Neural cell (in vitro differentiated cells): ENCODE measurements around the gene FHAD1. TPM values are rescaled to one million over a fixed set of nuclear protein-coding genes. Genes with fewer than 3 reads are reported as not detected.

Source experiments
- H2AFZ ChIP-seq: fragments of 200-600, 300-800 bp; sonication (generic), shearing (Covaris generic); 2 replicates; pipeline ENCODE4 v1.6.0; 2014; ENCODE audit warnings: low read depth, mild to moderate bottlenecking, antibody characterized with exemption, low read length, moderate library complexity
- H3F3A ChIP-seq: fragments of 200-600 bp; shearing (Covaris generic); 2 replicates; pipeline ENCODE4 v1.6.1; 2016; ENCODE audit warnings: mild to moderate bottlenecking, moderate library complexity, mixed read lengths, antibody characterized with exemption, low read length; ENCODE audit not compliant: insufficient read depth, poor library complexity, severe bottlenecking
- H3K27ac ChIP-seq: fragments of 200-600, 300-800 bp; sonication (generic), shearing (Covaris generic); 2 replicates; pipeline ENCODE4 v1.5.1; 2014; ENCODE audit warnings: mild to moderate bottlenecking, low read length, moderate library complexity
- H3K27me3 ChIP-seq: fragments of 300-800, 200-600 bp; sonication (generic), shearing (Covaris generic); 2 replicates; pipeline ENCODE4 v1.6.0; 2014; ENCODE audit warnings: mild to moderate bottlenecking, low read depth, low read length, moderate library complexity; ENCODE audit not compliant: insufficient read depth
- H3K36me3 ChIP-seq: fragments of 300-800, 200-600 bp; sonication (generic), shearing (Covaris generic); 2 replicates; pipeline ENCODE4 v1.5.1; 2014; ENCODE audit warnings: mild to moderate bottlenecking, antibody characterized with exemption, low read length, moderate library complexity; ENCODE audit not compliant: insufficient read depth
- H3K4me2 ChIP-seq: fragments of 300-800, 200-600 bp; sonication (generic), shearing (Covaris generic); 2 replicates; pipeline ENCODE4 v1.6.0; 2014; ENCODE audit warnings: mild to moderate bottlenecking, low read length
- H3K4me3 ChIP-seq: fragments of 300-800, 200-600 bp; sonication (generic), shearing (Covaris generic); 2 replicates; pipeline ENCODE4 v1.5.1; 2014; ENCODE audit warnings: mild to moderate bottlenecking, low read length, moderate library complexity
- H3K79me2 ChIP-seq: fragments of 200-600 bp; shearing (Covaris generic); replicated peaks from 2 replicates; pipeline ENCODE4 v1.6.0; 2014; ENCODE audit warnings: mild to moderate bottlenecking, low read length, moderate library complexity; ENCODE audit not compliant: insufficient read depth
- H3K9ac ChIP-seq: fragments of 300-800, 200-600 bp; sonication (generic), shearing (Covaris generic); 2 replicates; pipeline ENCODE4 v1.6.1; 2016; ENCODE audit warnings: mild to moderate bottlenecking, low read length, mixed read lengths
- H3K9me2 ChIP-seq: fragments of 200-600 bp; shearing (Covaris generic); 2 replicates; pipeline ENCODE4 v1.6.1; 2016; ENCODE audit warnings: mild to moderate bottlenecking, low read length, mixed read lengths; ENCODE audit not compliant: insufficient read depth
- H3K9me3 ChIP-seq: fragments of 200-600, 300-800 bp; sonication (generic), shearing (Covaris generic); 2 replicates; pipeline ENCODE4 v1.6.1; 2016; ENCODE audit warnings: mild to moderate bottlenecking, mixed run types, low read length, moderate library complexity, mixed read lengths
- H4K20me1 ChIP-seq: fragments of 200-600 bp; shearing (Covaris generic); 2 replicates; pipeline ENCODE4 v1.6.1; 2016; ENCODE audit warnings: mild to moderate bottlenecking, mixed run types; ENCODE audit not compliant: insufficient read depth
- CTCF ChIP-seq: fragments of 450-650 bp; IDR thresholded peaks from 2 replicates; pipeline ENCODE4 v1.5.1; 2014; ENCODE audit warnings: antibody characterized with exemption, mild to moderate bottlenecking, moderate library complexity; ENCODE audit not compliant: poor library complexity, severe bottlenecking
- MXI1 ChIP-seq: fragments of 450-650 bp; conservative IDR thresholded peaks from 2 replicates; pipeline ENCODE4 v1.6.1; 2014; ENCODE audit warnings: antibody characterized with exemption, mild to moderate bottlenecking; ENCODE audit not compliant: poor library complexity, severe bottlenecking
- RAD21 ChIP-seq: fragments of 450-650 bp; conservative IDR thresholded peaks from 2 replicates; pipeline ENCODE4 v1.6.1; 2014; ENCODE audit warnings: antibody characterized with exemption, mild to moderate bottlenecking, moderate library complexity
- REST ChIP-seq: IDR thresholded peaks from 2 replicates; pipeline ENCODE4 v1.6.1; 2012; ENCODE audit warnings: borderline replicate concordance
- SMC3 ChIP-seq: fragments of 450-650 bp; conservative IDR thresholded peaks from 2 replicates; pipeline ENCODE4 v1.6.1; 2014; ENCODE audit warnings: antibody characterized with exemption, mild to moderate bottlenecking, moderate library complexity; ENCODE audit not compliant: poor library complexity
- TAF1 ChIP-seq: IDR thresholded peaks from 2 replicates; pipeline ENCODE4 v1.6.1; 2012; ENCODE audit warnings: low read depth
- polyA plus RNA-seq: library from polyadenylated mRNA; depleted of rRNA; stranded (reverse); fragments of >200 nt; gene quantifications from 2 replicates; pipeline ENCODE4 v1.2.3, GENCODE V29; 2014

FHAD1 gene
- polyA plus RNA-seq, 1 donor from 2014 or later, result 0.46 TPM

GRCh38 chr1:15380601-15381508 lies 133.8 kb downstream of the FHAD1 start:
- Histone ChIP-seq H3K9me3 (no peaks in the 10 kb centered on the region), H3K4me3 (peak overlapping the region; percentile 42), H2AFZ (peak overlapping the region; percentile 34), H3K9me2 (no peaks in the 10 kb centered on the region), H3K4me2 (peak overlapping the region; percentile 28), H3K9ac (peak overlapping the region; percentile 32), H3F3A (no peaks in the 10 kb centered on the region), H3K27me3 (no peaks in the 10 kb centered on the region), H3K79me2 (no peaks in the 10 kb centered on the region), H3K36me3 (no peaks in the 10 kb centered on the region), H3K27ac (peak overlapping the region; percentile 75), H4K20me1 (no peaks in the 10 kb centered on the region)
- TF ChIP-seq SMC3 (no peak), REST (no peak)

GRCh38 chr1:15381805-15382204 lies 134.8 kb downstream of the FHAD1 start:
- no peak overlapping the region for H2AFZ ChIP-seq
- H3K4me3 ChIP-seq, result no peak overlapping the region
- no peaks in the 10 kb centered on the region for H3K27me3 ChIP-seq
- H3K4me2 ChIP-seq, result no peak overlapping the region
- H3K9me2 ChIP-seq, result no peaks in the 10 kb centered on the region
- no peak overlapping the region for H3K27ac ChIP-seq
- H3K9me3 ChIP-seq, result no peaks in the 10 kb centered on the region
- no peaks in the 10 kb centered on the region for H3K36me3 ChIP-seq
- TF ChIP-seq TAF1 (no peak), RAD21 (no peak), MXI1 (no peak), REST (no peak), CTCF (no peak)
- no peaks in the 10 kb centered on the region for H3F3A ChIP-seq
- H3K9ac ChIP-seq, result no peak overlapping the region
- H3K79me2 ChIP-seq, result no peaks in the 10 kb centered on the region
- no peaks in the 10 kb centered on the region for H4K20me1 ChIP-seq
